ENCODE results near the gene TMEM11.

GRCh38 chr17:21199856-21200255 is 14.1 kb downstream of the TMEM11 start:
- TF ChIP-seq, protein P1, sequence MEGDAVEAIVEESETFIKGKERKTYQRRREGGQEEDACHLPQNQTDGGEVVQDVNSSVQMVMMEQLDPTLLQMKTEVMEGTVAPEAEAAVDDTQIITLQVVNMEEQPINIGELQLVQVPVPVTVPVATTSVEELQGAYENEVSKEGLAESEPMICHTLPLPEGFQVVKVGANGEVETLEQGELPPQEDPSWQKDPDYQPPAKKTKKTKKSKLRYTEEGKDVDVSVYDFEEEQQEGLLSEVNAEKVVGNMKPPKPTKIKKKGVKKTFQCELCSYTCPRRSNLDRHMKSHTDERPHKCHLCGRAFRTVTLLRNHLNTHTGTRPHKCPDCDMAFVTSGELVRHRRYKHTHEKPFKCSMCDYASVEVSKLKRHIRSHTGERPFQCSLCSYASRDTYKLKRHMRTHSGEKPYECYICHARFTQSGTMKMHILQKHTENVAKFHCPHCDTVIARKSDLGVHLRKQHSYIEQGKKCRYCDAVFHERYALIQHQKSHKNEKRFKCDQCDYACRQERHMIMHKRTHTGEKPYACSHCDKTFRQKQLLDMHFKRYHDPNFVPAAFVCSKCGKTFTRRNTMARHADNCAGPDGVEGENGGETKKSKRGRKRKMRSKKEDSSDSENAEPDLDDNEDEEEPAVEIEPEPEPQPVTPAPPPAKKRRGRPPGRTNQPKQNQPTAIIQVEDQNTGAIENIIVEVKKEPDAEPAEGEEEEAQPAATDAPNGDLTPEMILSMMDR (conservative IDR thresholded peaks at IDR 0.05; ENCODE audit: low read length), result no peak
- TF ChIP-seq EZH2phosphoT487 (IDR thresholded peaks at IDR 0.05; ENCODE audit: borderline replicate concordance, low read depth, low read length), result no peak
